K562 (cell line): ENCODE data around the gene CBR4. TPM values are rescaled to one million over a fixed set of nuclear protein-coding genes. Genes with fewer than 3 reads are reported as not detected.

ENCODE experiments used
- ATAC-seq: fragments of 200-7000 bp; cut with Tn5 transposase; 3 replicates; pipeline ENCODE4 v1.9.1; 2020; ENCODE audit warnings: moderate library complexity
- BruUV-seq: library from RNA; stranded (reverse); fragments of 400-500 nt; replicated peaks from 2 replicates; lab custom pipeline; 2021; lab: Mats Ljungman, UMichigan
- CTCF ChIA-PET: fragments of 300-600 bp; formaldehyde crosslinking; extraction: SDS; loops from one replicate; lab custom pipeline; 2021; ENCODE audit warnings: low intra/inter-chr PET ratio; lab: Yijun Ruan, JAX
- POLR2A ChIA-PET: fragments of 300-600, 350-650 bp; sonication (Branson Sonifier 250); formaldehyde crosslinking; extraction: SDS; loops from one replicate; lab custom pipeline; 2021; ENCODE audit warnings: antibody characterized with exemption, inconsistent platforms; lab: Yijun Ruan, JAX
- DNase-seq, 4 experiments: peaks; one replicate each; pipeline versions ENCODE4 v3.0.0 to v3.0.0-alpha.2; 2011 to 2018; ENCODE audit warnings: low spot score in 3 of 4, mixed read lengths in 3 of 4; ENCODE audit errors: extremely low read depth in 1 of 4
- FAIRE-seq: peaks from 2 replicates; lab custom pipeline; 2011; peaks lifted over from hg19 to GRCh38; lab: Jason Lieb, UNC
- H2AFZ ChIP-seq: 2 replicates; pipeline ENCODE4 v1.6.0; 2011; ENCODE audit warnings: low read depth, low read length, control low read depth, inconsistent platforms
- H3K27ac ChIP-seq: fragments of 200-600 bp; 3 replicates; pipeline ENCODE4 v1.8.0; 2011; ENCODE audit warnings: low read depth, mild to moderate bottlenecking, control low read depth, inconsistent platforms, low read length, moderate library complexity, mixed read lengths; ENCODE audit errors: extremely low read depth
- H3K27me3 ChIP-seq, 2 experiments: fragments of 300-600 bp in 1 of 2; 2 replicates in 1 of 2; 3 replicates in 1 of 2; pipeline versions ENCODE4 v1.6.0 to v1.8.0; 2011; ENCODE audit warnings: inconsistent platforms in 2 of 2, low read length in 2 of 2, mild to moderate bottlenecking in 1 of 2, mixed read lengths in 1 of 2, moderate library complexity in 1 of 2; ENCODE audit not compliant: control insufficient read depth in 2 of 2, insufficient read depth in 2 of 2
- H3K36me3 ChIP-seq: fragments of 300-600 bp; 3 replicates; pipeline ENCODE4 v1.8.0; 2011; ENCODE audit warnings: mild to moderate bottlenecking, low read length, inconsistent platforms; ENCODE audit not compliant: control insufficient read depth, insufficient read depth
- H3K4me1 ChIP-seq, 2 experiments: fragments of 200-600 bp in 1 of 2; replicated peaks in 1 of 2; 2 replicates in 1 of 2; 3 replicates in 1 of 2; pipeline versions ENCODE4 v1.5.1 to v1.8.0; 2011; ENCODE audit warnings: inconsistent platforms in 2 of 2, low read length in 2 of 2, mild to moderate bottlenecking in 1 of 2, mixed read lengths in 1 of 2, moderate library complexity in 1 of 2; ENCODE audit not compliant: control insufficient read depth in 2 of 2, insufficient read depth in 2 of 2
- H3K4me2 ChIP-seq: 2 replicates; pipeline ENCODE4 v1.6.1; 2011; ENCODE audit warnings: low read length, control low read depth, inconsistent platforms, mixed read lengths; ENCODE audit not compliant: insufficient read depth
- H3K4me3 ChIP-seq: fragments of 200-600 bp; sonication (generic), shearing (Covaris generic); 2 replicates; pipeline ENCODE4 v1.5.1; 2016; ENCODE audit warnings: control low read depth, inconsistent platforms
- H3K79me2 ChIP-seq: fragments of 200-600 bp; 3 replicates; pipeline ENCODE4 v1.8.0; 2011; ENCODE audit warnings: low read length, inconsistent platforms; ENCODE audit not compliant: control insufficient read depth, insufficient read depth
- H3K9ac ChIP-seq, 2 experiments: 2 replicates each; pipeline versions ENCODE4 v1.6.0 to v1.6.1; 2011; ENCODE audit warnings: low read depth in 2 of 2, low read length in 2 of 2, control low read depth in 1 of 2, inconsistent platforms in 1 of 2, mild to moderate bottlenecking in 1 of 2, mixed read lengths in 1 of 2; ENCODE audit not compliant: insufficient read depth in 1 of 2
- H3K9me1 ChIP-seq: one replicate; pipeline ENCODE4 v1.6.0; 2011; ENCODE audit warnings: inconsistent platforms, mild to moderate bottlenecking, low read length, moderate library complexity; ENCODE audit not compliant: control insufficient read depth, insufficient read depth
- H3K9me3 ChIP-seq: replicated peaks from 2 replicates; pipeline ENCODE4 v1.5.1; 2011; ENCODE audit warnings: low read depth, low read length, inconsistent platforms; ENCODE audit not compliant: control insufficient read depth, insufficient read depth
- H4K20me1 ChIP-seq: replicated peaks from 2 replicates; pipeline ENCODE4 v1.6.1; 2011; ENCODE audit warnings: low read length, inconsistent platforms, mixed read lengths; ENCODE audit not compliant: control insufficient read depth, insufficient read depth
- CBX3 ChIP-seq, 2 experiments: IDR thresholded peaks; 1 replicate in 1 of 2; 2 replicates in 1 of 2; pipeline ENCODE4 v1.6.1; 2012; ENCODE audit warnings: inconsistent platforms in 2 of 2, low read length in 2 of 2, borderline replicate concordance in 1 of 2, control low read depth in 1 of 2
- FOXK2 ChIP-seq, 2 experiments: fragments of 450-650 bp; IDR thresholded peaks in 1 of 2; conservative IDR thresholded peaks in 1 of 2; 2 replicates each; pipeline ENCODE4 v1.6.1; 2016; ENCODE audit warnings: low read depth in 2 of 2, mild to moderate bottlenecking in 1 of 2
- HDAC2 ChIP-seq: fragments of 450-650 bp; IDR thresholded peaks from 2 replicates; pipeline ENCODE4 v1.6.1; 2016; ENCODE audit warnings: mild to moderate bottlenecking
- LEF1 ChIP-seq: fragments of 450-650 bp; IDR thresholded peaks from 2 replicates; pipeline ENCODE4 v1.6.1; 2016; ENCODE audit warnings: mild to moderate bottlenecking
- MIER1 ChIP-seq: fragments of 450-650 bp; IDR thresholded peaks from 2 replicates; pipeline ENCODE4 v1.6.1; 2016; ENCODE audit warnings: antibody characterized with exemption, mild to moderate bottlenecking, low read depth
- POLR3G ChIP-seq: IDR thresholded peaks from 2 replicates; pipeline ENCODE4 v1.6.1; 2011; ENCODE audit not compliant: insufficient read length, insufficient replicate concordance; ENCODE audit errors: extremely low read depth
- TCF15 ChIP-seq: fragments of 250-450 bp; sonication (Bioruptor Pico); IDR thresholded peaks from 2 replicates; pipeline ENCODE4 v1.8.0; 2022; ENCODE audit warnings: moderate library complexity, mild to moderate bottlenecking, inconsistent platforms
- TFAM ChIP-seq: fragments of 250-450 bp; sonication (Bioruptor Pico); conservative IDR thresholded peaks from 2 replicates; pipeline ENCODE4 v1.5.0; 2021; ENCODE audit warnings: mild to moderate bottlenecking, moderate library complexity
- ZBTB34 ChIP-seq: fragments of 250-450 bp; sonication (Bioruptor Pico); IDR thresholded peaks from 2 replicates; pipeline ENCODE4 v1.8.0; 2021; ENCODE audit warnings: mild to moderate bottlenecking, moderate library complexity
- ZNF12 ChIP-seq: sonication (generic); formaldehyde crosslinking; IDR thresholded peaks from 2 replicates; pipeline ENCODE4 v1.4.0; 2020; ENCODE audit warnings: mild to moderate bottlenecking, missing genetic modification reagents
- ZNF551 ChIP-seq: fragments of 250-450 bp; sonication (Bioruptor Pico); IDR thresholded peaks from 2 replicates; pipeline ENCODE4 v1.5.0; 2021; ENCODE audit warnings: mild to moderate bottlenecking, moderate library complexity
- WGBS: fragments of 100-300 bp; shearing (Covaris generic); methylation state at CpG from one replicate; pipeline ENCODE4 v1.1.6; 2016; ENCODE audit warnings: low coverage, mixed read lengths; ENCODE audit not compliant: insufficient coverage; ENCODE audit errors: missing lambda C conversion rate; 5-methylcytosine and 5-hydroxymethylcytosine counted together
- in situ Hi-C: fragments of 300-500 bp; cut with MboI; formaldehyde crosslinking; loops from 4 replicates; pipeline ENCODE4 v1.15.0; 2018; ENCODE audit warnings: inconsistent platforms, mixed read lengths
- intact Hi-C: fragments of 100-400 bp; cut with micrococcal nuclease; formaldehyde crosslinking; loops from 2 replicates; pipeline ENCODE4 v1.14.2; 2022
- polyA plus RNA-seq, 8 experiments: library from polyadenylated mRNA; depleted of rRNA in 4 of 8; stranded (reverse) in 5 of 8; unstranded in 3 of 8; fragments of >200 nt; fragmentation: Nextera tagmentation in 2 of 8; fragmentation: Illumina TruSeq in 1 of 8; extraction: Ambion mirVana in 2 of 8; extraction: Trizol in 1 of 8; gene quantifications; 2 replicates each; pipeline versions ENCODE4 v1.2.1 to v1.2.3, GENCODE V29; 2011 to 2014; ENCODE audit warnings: inconsistent platforms in 1 of 8, missing spikeins in 1 of 8
- total RNA-seq, 7 experiments: library from RNA; depleted of rRNA in 6 of 7; stranded (reverse); fragments of >200 nt in 6 of 7; fragmentation: Illumina TruSeq in 2 of 7; extraction: Trizol in 2 of 7; gene quantifications; 2 replicates each; pipeline versions ENCODE4 v1.2.1 to v1.2.3, GENCODE V29; 2011 to 2021; ENCODE audit warnings: low replicate concordance in 1 of 7

The CBR4 gene
- total and polyA plus RNA-seq, 9 of the 15 experiments (the other 6 are each of a cell fraction or from before 2014, with no cell fraction given), result 12.1 to 26.4 (median 18.6) TPM

GRCh38 chr4:169018406-169018805 lies 8.4 kb upstream of the CBR4 start:
- FAIRE-seq (no peak), ATAC-seq (no peak), DNase-seq (no peak)
- Histone ChIP-seq H3K9ac (no peak overlapping the region), H3K27me3 (no peaks in the 10 kb centered on the region; a peak in 1 of 5 replicates), H4K20me1 (no peaks in the 10 kb centered on the region), H3K36me3 (no peaks in the 10 kb centered on the region; the same call in 2 of the 3 replicates), H3K9me3 (no peaks in the 10 kb centered on the region), H2AFZ (no peak overlapping the region), H3K4me3 (no peak overlapping the region), H3K79me2 (no peaks in the 10 kb centered on the region), H3K4me1 (peaks cover 5 to 21% of the 10 kb centered on the region in 2 experiments; a peak in 4 of 5 replicates), H3K4me2 (no peak overlapping the region), H3K27ac (no peak overlapping the region), H3K9me1 (no peaks in the 10 kb centered on the region)
- WGBS, result 6% methylated on average over 1 of the region's 1 CpG
- CTCF ChIA-PET, result no interaction called here
- in situ Hi-C loops (loop anchor here (25.0 kb wide), 1 partner anchor 469 kb away; no protein-coding TSS in a partner anchor), intact Hi-C loops (no loop called here)
- POLR2A ChIA-PET, result interaction anchor here (1.4 kb wide), 1 partner anchor 8 kb away, joined by 3 read pairs; the partner anchor contains the start of gene CBR4
- TF ChIP-seq ZNF551 (CRISPR knock-in tag) (no peak), HDAC2 (no peak), POLR3G (no peak), TFAM (CRISPR knock-in tag) (no peak), ZBTB34 (CRISPR knock-in tag) (no peak), LEF1 (no peak), ZNF12 (CRISPR knock-in tag) (no peak), FOXK2 (conservative IDR thresholded peaks at IDR 0.05 in 1 of 2, IDR thresholded peaks at IDR 0.05 in 1 of 2; ENCODE audit: low read depth in 2 of 2) (no peak), CBX3 (IDR thresholded peaks at IDR 0.05; ENCODE audit: borderline replicate concordance in 1 of 2, low read length in 2 of 2) (no peak), MIER1 (no peak), TCF15 (CRISPR knock-in tag) (no peak)
- no TSS peak for BruUV-seq
